Measurements from ENCODE around the gene TXNDC15.

Gene TXNDC15

DNA sequence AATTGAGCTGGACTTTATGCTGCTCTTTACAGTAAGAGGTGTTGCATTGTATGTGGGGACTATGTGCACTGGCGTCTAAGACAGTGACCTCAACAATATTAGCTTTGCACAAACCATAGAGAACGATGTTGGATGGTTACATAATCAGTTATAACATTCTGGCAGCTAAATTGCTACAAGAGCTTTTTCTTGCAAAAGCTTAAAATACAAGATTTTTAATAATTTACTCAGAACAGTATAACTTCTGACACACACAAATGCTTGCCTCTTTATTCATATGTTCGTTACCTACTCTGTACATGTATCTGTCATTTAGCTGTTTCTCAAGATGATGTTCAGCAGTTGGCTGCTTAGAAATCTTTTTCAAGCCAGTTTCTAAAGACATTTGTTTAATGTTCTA is 16.8 kb upstream of the TXNDC15 start:
- no peak overlapping the region for H3K4me3 ChIP-seq (replicated peaks in 1 of 2; ENCODE audit: low read depth in 2 of 2, low read length in 2 of 2)
- TF ChIP-seq, protein P1, sequence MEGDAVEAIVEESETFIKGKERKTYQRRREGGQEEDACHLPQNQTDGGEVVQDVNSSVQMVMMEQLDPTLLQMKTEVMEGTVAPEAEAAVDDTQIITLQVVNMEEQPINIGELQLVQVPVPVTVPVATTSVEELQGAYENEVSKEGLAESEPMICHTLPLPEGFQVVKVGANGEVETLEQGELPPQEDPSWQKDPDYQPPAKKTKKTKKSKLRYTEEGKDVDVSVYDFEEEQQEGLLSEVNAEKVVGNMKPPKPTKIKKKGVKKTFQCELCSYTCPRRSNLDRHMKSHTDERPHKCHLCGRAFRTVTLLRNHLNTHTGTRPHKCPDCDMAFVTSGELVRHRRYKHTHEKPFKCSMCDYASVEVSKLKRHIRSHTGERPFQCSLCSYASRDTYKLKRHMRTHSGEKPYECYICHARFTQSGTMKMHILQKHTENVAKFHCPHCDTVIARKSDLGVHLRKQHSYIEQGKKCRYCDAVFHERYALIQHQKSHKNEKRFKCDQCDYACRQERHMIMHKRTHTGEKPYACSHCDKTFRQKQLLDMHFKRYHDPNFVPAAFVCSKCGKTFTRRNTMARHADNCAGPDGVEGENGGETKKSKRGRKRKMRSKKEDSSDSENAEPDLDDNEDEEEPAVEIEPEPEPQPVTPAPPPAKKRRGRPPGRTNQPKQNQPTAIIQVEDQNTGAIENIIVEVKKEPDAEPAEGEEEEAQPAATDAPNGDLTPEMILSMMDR (IDR thresholded peaks at IDR 0.05; ENCODE audit: low read depth, low read length): no peak
- DNase-seq (ENCODE audit: low read depth in 2 of 2): no peak

DNA sequence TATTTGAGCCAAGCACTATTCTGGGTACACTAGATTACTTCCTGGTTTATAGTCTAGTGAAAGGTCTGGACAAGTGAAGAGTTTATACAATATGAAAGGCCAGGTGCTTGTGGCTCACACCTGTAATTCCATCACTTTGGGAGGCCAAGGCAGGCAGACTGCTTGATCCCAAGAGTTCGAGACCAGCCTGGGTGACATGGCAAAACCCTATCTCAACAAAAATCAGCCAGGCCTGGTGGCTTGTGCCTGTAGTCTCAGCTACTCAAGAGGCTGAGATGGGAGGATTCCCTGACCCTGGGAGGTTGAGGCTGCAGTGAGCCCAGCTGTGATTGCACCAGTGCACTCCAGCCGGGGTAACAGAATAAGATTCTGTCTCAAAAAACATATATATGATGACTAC is 9.5 kb upstream of the TXNDC15 start:
- TF ChIP-seq, protein P1 (IDR thresholded peaks at IDR 0.05; ENCODE audit: low read depth, low read length): no peak
- no peak overlapping the region for H3K4me3 ChIP-seq (replicated peaks in 1 of 2; ENCODE audit: low read depth in 2 of 2, low read length in 2 of 2)
- no peak for DNase-seq (ENCODE audit: low read depth in 2 of 2)

- DNase-seq (ENCODE audit: low read depth in 2 of 2): peak in 1 of 2 donors; percentile 3
- no peak overlapping the region for H3K4me3 ChIP-seq (replicated peaks in 1 of 2; ENCODE audit: low read depth in 2 of 2, low read length in 2 of 2)
These were observed 677 bp upstream of the TXNDC15 start for GRCh38 chr5:134873494-134873893.

DNA sequence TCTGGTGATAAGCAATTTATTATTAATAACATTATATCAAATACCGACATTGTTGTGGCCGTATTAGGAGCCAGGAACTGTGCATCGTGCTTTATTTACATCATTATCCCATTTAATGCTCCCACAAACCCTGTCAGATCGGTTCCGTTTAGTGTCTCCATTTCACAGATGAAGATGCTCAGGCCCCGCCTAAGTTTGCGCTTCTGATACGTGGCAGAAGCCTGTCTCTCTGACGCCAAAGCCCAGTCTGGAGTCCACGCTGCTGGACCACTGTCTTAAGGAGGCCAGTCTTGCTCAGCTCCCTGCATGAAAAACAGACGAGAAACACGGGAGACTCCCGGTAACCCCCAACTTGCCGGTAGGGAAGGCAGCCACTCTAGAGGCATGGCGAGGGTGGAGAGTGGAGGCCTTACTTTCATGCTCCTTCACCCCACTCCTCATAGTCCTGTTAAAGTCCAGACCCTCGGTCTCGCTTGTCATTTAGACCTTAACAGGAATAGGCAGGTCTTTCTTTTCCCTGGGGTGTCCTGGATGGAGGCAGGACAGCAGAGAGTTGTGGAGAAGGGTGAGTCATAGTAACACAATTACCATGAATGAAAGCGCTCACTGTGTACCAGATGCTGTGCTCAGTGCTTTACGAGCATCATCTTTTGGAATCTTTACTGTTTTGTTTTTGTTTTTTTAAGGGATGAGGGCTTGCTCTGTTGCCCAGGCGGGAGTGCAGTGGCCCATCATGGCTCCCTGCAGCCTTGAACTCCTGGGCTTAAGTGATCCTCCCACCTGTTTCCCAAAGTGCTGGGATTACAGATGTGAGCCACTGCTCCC is 872 bp downstream of the TXNDC15 start:
- TF ChIP-seq, protein P1 (IDR thresholded peaks at IDR 0.05; ENCODE audit: low read depth, low read length): no peak
- DNase-seq (ENCODE audit: low read depth in 2 of 2): peak; percentile 86 to 90
- H3K4me3 ChIP-seq (replicated peaks in 1 of 2; ENCODE audit: low read depth in 2 of 2, low read length in 2 of 2): peak overlapping the region; percentile 80 to 98

More at GRCh38 chr5:134873494-134873893, 677 bp upstream of the TXNDC15 start:
- TF ChIP-seq, protein P1 (IDR thresholded peaks at IDR 0.05; ENCODE audit: low read depth, low read length): no peak

DNA sequence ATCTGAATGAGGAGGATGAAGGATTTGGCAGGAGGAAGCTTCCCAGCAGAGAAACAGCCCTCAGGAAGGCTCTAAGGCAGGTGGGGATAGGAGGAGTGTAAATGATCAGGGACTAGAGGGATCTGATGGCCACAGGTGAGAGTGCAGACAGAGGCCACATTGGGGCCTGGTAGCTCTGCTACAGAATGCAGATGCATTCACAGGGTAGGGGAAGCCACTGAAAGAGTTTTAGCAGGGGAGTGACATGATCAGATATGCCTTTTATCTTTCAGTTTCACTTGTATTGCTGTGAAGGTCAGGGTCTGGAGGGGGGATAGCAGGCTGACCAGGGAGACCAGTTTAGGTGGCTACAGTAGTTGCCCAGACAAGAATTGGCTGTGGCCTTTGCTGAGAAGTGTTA is 3.0 kb downstream of the TXNDC15 start:
- TF ChIP-seq, protein P1 (IDR thresholded peaks at IDR 0.05; ENCODE audit: low read depth, low read length): no peak
- H3K4me3 ChIP-seq (replicated peaks in 1 of 2; ENCODE audit: low read depth in 2 of 2, low read length in 2 of 2): no peak overlapping the region
- no peak for DNase-seq (ENCODE audit: low read depth in 2 of 2)

DNA sequence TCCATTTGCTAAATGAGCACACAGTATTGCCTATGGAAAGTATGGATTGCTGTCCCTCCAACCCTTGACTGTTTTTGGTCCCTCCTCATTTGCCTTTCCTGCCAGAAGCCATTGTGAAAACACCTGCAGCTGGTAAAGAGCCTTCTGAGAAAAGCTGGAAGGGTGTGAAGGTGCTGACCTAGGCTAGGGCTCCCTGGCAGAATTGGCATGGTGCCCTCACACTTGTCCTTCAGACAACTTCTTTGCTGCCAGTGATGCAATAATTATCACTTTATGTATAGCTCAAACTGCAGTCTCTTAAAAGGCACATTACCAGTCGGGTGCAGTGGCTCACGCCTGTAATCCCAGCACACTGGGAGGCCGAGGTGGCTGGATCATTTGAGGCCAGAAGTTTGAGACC is 4.2 kb downstream of the TXNDC15 start:
- H3K4me3 ChIP-seq (replicated peaks in 1 of 2; ENCODE audit: low read depth in 2 of 2, low read length in 2 of 2): no peak overlapping the region
- DNase-seq (ENCODE audit: low read depth in 2 of 2): no peak
- TF ChIP-seq, protein P1 (IDR thresholded peaks at IDR 0.05; ENCODE audit: low read depth, low read length): no peak
